ENCODE results near the gene DAPL1.

Gene DAPL1

DNA sequence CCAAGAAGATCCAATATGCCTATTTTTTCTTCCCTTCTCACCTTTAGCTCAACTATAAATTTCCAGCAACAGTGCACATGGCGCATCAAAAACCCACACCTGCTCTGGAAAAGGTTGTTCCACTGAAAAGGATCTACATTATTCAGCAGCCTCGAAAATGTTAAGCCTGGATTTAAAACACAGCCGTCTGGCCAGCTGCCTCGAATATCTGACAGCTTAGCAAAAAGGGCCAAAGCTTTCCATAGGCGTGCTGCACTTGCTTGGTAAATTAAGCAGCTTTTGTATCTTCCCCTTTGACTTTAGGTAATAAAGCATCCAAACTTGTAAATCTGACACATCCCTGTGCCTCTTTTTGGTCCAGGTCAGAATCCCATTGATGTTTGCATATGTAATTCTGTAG lies 20.5 kb downstream of the DAPL1 start:
- DNase-seq (ENCODE audit: low read depth): no peak
- H3K4me3 ChIP-seq (ENCODE audit: low read depth, low read length): no peak overlapping the region
- TF ChIP-seq CTCF (IDR thresholded peaks at IDR 0.05; ENCODE audit: control insufficient read depth, extremely low read depth, insufficient read depth): no peak

DNA sequence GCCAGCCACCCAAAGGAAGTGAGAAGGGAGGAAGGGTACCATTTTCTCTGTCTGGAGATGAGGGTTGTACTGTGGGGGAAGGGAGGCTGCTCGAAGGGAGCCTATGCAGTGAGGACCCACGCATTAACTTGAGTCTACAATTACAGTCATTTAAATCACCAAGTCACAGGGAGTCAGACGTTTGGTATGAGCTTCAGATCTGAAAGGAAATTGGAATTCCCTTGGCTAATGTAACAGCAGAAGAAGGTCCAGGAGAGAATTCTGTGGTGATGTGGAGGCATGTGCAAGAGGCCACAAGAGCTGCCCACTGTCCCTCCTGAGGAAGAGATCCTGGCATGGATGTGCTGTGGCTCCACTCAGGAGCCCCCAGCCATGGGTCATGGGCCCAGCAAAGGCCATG lies 22.5 kb downstream of the DAPL1 start:
- no peak for DNase-seq (ENCODE audit: low read depth)
- no peak overlapping the region for H3K4me3 ChIP-seq (ENCODE audit: low read depth, low read length)
- TF ChIP-seq CTCF (IDR thresholded peaks at IDR 0.05; ENCODE audit: control insufficient read depth, extremely low read depth, insufficient read depth): no peak

GRCh38 chr2:158818511-158818910 lies 23.4 kb downstream of the DAPL1 start:
- no peak for TF ChIP-seq CTCF (IDR thresholded peaks at IDR 0.05; ENCODE audit: control insufficient read depth, extremely low read depth, insufficient read depth)
- no peak overlapping the region for H3K4me3 ChIP-seq (ENCODE audit: low read depth, low read length)
- DNase-seq (ENCODE audit: low read depth): no peak

GRCh38 chr2:158822193-158822592 lies 27.1 kb downstream of the DAPL1 start:
- no peak for DNase-seq (ENCODE audit: low read depth)
- no peak for TF ChIP-seq CTCF (IDR thresholded peaks at IDR 0.05; ENCODE audit: control insufficient read depth, extremely low read depth, insufficient read depth)
- H3K4me3 ChIP-seq (ENCODE audit: low read depth, low read length): no peak overlapping the region

DNA sequence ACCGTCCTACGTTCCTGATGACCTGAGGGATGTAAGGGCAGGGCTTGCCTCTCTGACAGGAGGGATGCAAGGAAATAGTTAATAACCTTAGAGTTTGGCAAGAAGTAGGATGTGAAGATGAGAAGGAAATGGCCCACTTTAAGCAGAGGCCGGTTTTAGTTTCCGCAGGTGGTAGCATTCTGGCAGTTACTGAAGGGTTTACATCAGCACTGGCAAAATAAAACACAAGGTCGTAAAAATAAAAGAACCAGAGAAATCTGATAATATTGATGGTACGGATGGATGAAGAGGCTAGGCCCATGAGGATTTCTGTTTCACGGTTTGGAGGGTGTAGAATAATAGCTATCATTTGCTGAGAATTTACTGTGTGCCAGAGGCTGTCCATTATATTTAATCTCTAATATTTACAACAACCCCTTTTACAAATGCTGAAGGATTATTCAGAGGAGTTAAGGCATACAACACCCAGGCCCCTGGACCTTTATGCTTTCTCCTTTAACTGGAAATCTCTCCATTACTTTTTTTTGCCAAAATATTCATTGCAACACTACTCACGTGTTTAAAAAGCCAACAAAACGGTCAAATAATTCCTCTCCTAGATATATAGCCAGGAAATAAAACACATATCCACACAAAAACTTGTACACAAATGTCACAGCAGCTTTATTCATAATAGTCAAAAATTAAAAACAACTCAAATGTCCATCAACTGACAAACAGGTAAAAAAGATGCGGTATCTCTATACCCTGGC lies 28.5 kb downstream of the DAPL1 start:
- DNase-seq (ENCODE audit: low read depth): no peak
- no peak for TF ChIP-seq CTCF (IDR thresholded peaks at IDR 0.05; ENCODE audit: control insufficient read depth, extremely low read depth, insufficient read depth)

GRCh38 chr2:158825021-158825420 lies 29.9 kb downstream of the DAPL1 start:
- DNase-seq (ENCODE audit: low read depth): no peak
- H3K4me3 ChIP-seq (ENCODE audit: low read depth, low read length): no peak overlapping the region
- no peak for TF ChIP-seq CTCF (IDR thresholded peaks at IDR 0.05; ENCODE audit: control insufficient read depth, extremely low read depth, insufficient read depth)

More for the DNA sequence above, 28.5 kb downstream of the DAPL1 start:
- H3K4me3 ChIP-seq (ENCODE audit: low read depth, low read length): no peak overlapping the region

- no peak for DNase-seq (ENCODE audit: low read depth)
- no peak overlapping the region for H3K4me3 ChIP-seq (ENCODE audit: low read depth, low read length)
- no peak for TF ChIP-seq CTCF (IDR thresholded peaks at IDR 0.05; ENCODE audit: control insufficient read depth, extremely low read depth, insufficient read depth)
Observed at GRCh38 chr2:158826965-158827364, 31.8 kb downstream of the DAPL1 start.
